Loucy (cell line): ENCODE data around the gene CXorf38.

Source experiments
- EZH2phosphoT487 ChIP-seq: fragments of 200-600 bp; IDR thresholded peaks from 2 replicates; pipeline ENCODE4 v1.6.1; 2018; ENCODE audit warnings: antibody characterized with exemption, mild to moderate bottlenecking, moderate library complexity, borderline replicate concordance
- TF ChIP-seq, protein P1 (sequence below): fragments of 200-600 bp; sonication (generic); conservative IDR thresholded peaks from 2 replicates; pipeline ENCODE4 v1.5.1; 2014; ENCODE audit warnings: mild to moderate bottlenecking, antibody characterized with exemption, low read length

DNA sequence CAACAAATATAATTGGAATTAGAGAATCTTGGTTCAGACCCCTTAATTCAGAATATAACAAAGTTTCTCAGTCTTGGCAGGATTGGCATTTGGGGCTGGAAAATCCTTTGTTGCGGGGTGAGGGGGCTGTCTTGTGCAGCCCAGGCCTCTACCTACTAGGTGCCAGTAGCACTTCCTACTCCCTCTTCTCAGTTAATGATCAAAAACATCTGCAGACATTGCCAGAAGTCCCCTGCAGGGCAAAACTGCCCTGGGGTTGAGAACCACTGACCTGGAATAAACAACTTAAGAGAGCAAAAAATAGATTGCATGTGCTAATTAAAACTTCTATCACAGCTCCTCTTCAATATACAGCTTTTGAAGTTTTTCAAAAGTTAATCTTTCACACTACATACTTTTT lies 36.7 kb upstream of the CXorf38 start:
- TF ChIP-seq, protein P1, sequence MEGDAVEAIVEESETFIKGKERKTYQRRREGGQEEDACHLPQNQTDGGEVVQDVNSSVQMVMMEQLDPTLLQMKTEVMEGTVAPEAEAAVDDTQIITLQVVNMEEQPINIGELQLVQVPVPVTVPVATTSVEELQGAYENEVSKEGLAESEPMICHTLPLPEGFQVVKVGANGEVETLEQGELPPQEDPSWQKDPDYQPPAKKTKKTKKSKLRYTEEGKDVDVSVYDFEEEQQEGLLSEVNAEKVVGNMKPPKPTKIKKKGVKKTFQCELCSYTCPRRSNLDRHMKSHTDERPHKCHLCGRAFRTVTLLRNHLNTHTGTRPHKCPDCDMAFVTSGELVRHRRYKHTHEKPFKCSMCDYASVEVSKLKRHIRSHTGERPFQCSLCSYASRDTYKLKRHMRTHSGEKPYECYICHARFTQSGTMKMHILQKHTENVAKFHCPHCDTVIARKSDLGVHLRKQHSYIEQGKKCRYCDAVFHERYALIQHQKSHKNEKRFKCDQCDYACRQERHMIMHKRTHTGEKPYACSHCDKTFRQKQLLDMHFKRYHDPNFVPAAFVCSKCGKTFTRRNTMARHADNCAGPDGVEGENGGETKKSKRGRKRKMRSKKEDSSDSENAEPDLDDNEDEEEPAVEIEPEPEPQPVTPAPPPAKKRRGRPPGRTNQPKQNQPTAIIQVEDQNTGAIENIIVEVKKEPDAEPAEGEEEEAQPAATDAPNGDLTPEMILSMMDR: no peak
- no peak for TF ChIP-seq EZH2phosphoT487
